Keratinocyte (primary cell): ENCODE results near the gene MSI2. TPM values are rescaled to one million over a fixed set of nuclear protein-coding genes. Genes with fewer than 3 reads are reported as not detected.

Experiments
- DNase-seq: peaks from one replicate; pipeline ENCODE4 v3.0.0-alpha.2; 2011; ENCODE audit warnings: low read depth, missing footprints, low spot score
- FAIRE-seq: peaks from 2 replicates; lab custom pipeline; 2011; peaks lifted over from hg19 to GRCh38; lab: Jason Lieb, UNC
- H2AFZ ChIP-seq: 2 replicates; pipeline ENCODE4 v1.6.0; 2012; ENCODE audit warnings: low read length, control low read depth, inconsistent platforms; ENCODE audit not compliant: control insufficient read depth
- H3K27ac ChIP-seq: 2 replicates; pipeline ENCODE4 v1.5.1; 2011; ENCODE audit warnings: low read length; ENCODE audit not compliant: control insufficient read depth, insufficient read depth
- H3K27me3 ChIP-seq: 3 replicates; pipeline ENCODE4 v1.6.0; 2011; ENCODE audit warnings: low read length; ENCODE audit not compliant: control insufficient read depth, insufficient read depth; ENCODE audit errors: extremely low read depth
- H3K36me3 ChIP-seq, 2 experiments: 2 replicates in 1 of 2; 3 replicates in 1 of 2; pipeline ENCODE4 v1.5.1; 2011; ENCODE audit warnings: low read length in 2 of 2, mild to moderate bottlenecking in 1 of 2; ENCODE audit not compliant: control insufficient read depth in 2 of 2, insufficient read depth in 2 of 2; ENCODE audit errors: extremely low read depth in 1 of 2
- H3K4me1 ChIP-seq: 3 replicates; pipeline ENCODE4 v1.5.1; 2011; ENCODE audit warnings: low read length; ENCODE audit not compliant: control insufficient read depth, insufficient read depth; ENCODE audit errors: extremely low read depth
- H3K4me2 ChIP-seq: 3 replicates; pipeline ENCODE4 v1.6.0; 2011; ENCODE audit warnings: low read depth, low read length; ENCODE audit not compliant: control insufficient read depth, insufficient read depth; ENCODE audit errors: extremely low read depth
- H3K4me3 ChIP-seq, 3 experiments: fragments of 200-600 bp in 1 of 3; sonication (generic) in 1 of 3; 2 replicates in 2 of 3; 3 replicates in 1 of 3; pipeline ENCODE4 v1.5.1; 2011 to 2016; ENCODE audit warnings: low read length in 3 of 3, mild to moderate bottlenecking in 3 of 3, control low read depth in 2 of 3, inconsistent platforms in 1 of 3, low read depth in 1 of 3, mixed read lengths in 1 of 3, mixed run types in 1 of 3, moderate library complexity in 1 of 3; ENCODE audit not compliant: control insufficient read depth in 2 of 3, insufficient read depth in 2 of 3; ENCODE audit errors: extremely low read depth in 1 of 3
- H3K79me2 ChIP-seq: 2 replicates; pipeline ENCODE4 v1.6.0; 2012; ENCODE audit warnings: low read length; ENCODE audit not compliant: control insufficient read depth, insufficient read depth
- H3K9ac ChIP-seq: 3 replicates; pipeline ENCODE4 v1.6.0; 2011; ENCODE audit warnings: low read length; ENCODE audit not compliant: control insufficient read depth, insufficient read depth; ENCODE audit errors: extremely low read depth
- H3K9me1 ChIP-seq: 3 replicates; pipeline ENCODE4 v1.6.0; 2011; ENCODE audit warnings: low read length; ENCODE audit not compliant: control insufficient read depth, insufficient read depth; ENCODE audit errors: extremely low read depth
- H3K9me3 ChIP-seq: 2 replicates; pipeline ENCODE4 v1.5.1; 2012; ENCODE audit warnings: low read depth, low read length; ENCODE audit not compliant: control insufficient read depth
- H4K20me1 ChIP-seq: 3 replicates; pipeline ENCODE4 v1.6.0; 2011; ENCODE audit warnings: low read length; ENCODE audit not compliant: control insufficient read depth, insufficient read depth; ENCODE audit errors: extremely low read depth
- CTCF ChIP-seq, 3 experiments: IDR thresholded peaks in 1 of 3; conservative IDR thresholded peaks in 1 of 3; optimal IDR thresholded peaks in 1 of 3; 2 replicates in 2 of 3; 3 replicates in 1 of 3; pipeline versions ENCODE3 to v1.5.1; 2011; ENCODE audit warnings: low read length in 3 of 3, mild to moderate bottlenecking in 3 of 3, moderate library complexity in 2 of 3, control low read depth in 1 of 3, inconsistent platforms in 1 of 3; ENCODE audit not compliant: insufficient read depth in 2 of 3; ENCODE audit errors: extremely low read depth in 1 of 3
- EZH2 ChIP-seq: IDR thresholded peaks from one replicate; pipeline ENCODE4 v1.6.1; 2012; ENCODE audit warnings: inconsistent platforms, mild to moderate bottlenecking, low read length, moderate library complexity
- dilution Hi-C: fragments of 300-500 bp; cut with MboI; formaldehyde crosslinking; loops from one replicate; pipeline ENCODE4 v1.7.0; 2020; ENCODE audit warnings: low sequenced_read_pairs; ENCODE audit not compliant: extremely low pct_ligation_motif_present
- polyA plus RNA-seq, 5 experiments: library from polyadenylated mRNA; depleted of rRNA in 3 of 5; stranded (reverse) in 3 of 5; stranded (forward) in 1 of 5; unstranded in 1 of 5; fragments of >200 nt; gene quantifications; 1 replicate in 1 of 5; 2 replicates in 3 of 5; 3 replicates in 1 of 5; pipeline versions ENCODE4 v1.2.1 to v1.2.3, GENCODE V29; 2011 to 2012; ENCODE audit warnings: missing spikeins in 2 of 5, low read depth in 1 of 5, low replicate concordance in 1 of 5

MSI2 gene
- polyA plus RNA-seq, 1 donor (not counting 4 experiments of a cell fraction or from before 2014, with no cell fraction given) = 22.3 TPM

- H3K27me3 ChIP-seq = no peaks in the 10 kb centered on the region
- H2AFZ ChIP-seq = no peak overlapping the region
- no peak overlapping the region for H3K27ac ChIP-seq
- no peaks in the 10 kb centered on the region for H3K9me1 ChIP-seq
- H3K9me3 ChIP-seq = no peaks in the 10 kb centered on the region
- no peak overlapping the region for H3K4me2 ChIP-seq
- peaks cover 28% of the 10 kb centered on the region for H3K4me1 ChIP-seq
- no peak for DNase-seq
- peaks cover 0 to 2% of the 10 kb centered on the region in 2 experiments for H3K36me3 ChIP-seq
- dilution Hi-C loops = no loop called here
- H4K20me1 ChIP-seq = no peaks in the 10 kb centered on the region
- TF ChIP-seq CTCF (optimal IDR thresholded peaks at IDR 0.05 in 1 of 3, IDR thresholded peaks at IDR 0.05 in 1 of 3, conservative IDR thresholded peaks at IDR 0.05 in 1 of 3; ENCODE audit: extremely low read depth in 1 of 3, insufficient read depth in 2 of 3, low read length in 3 of 3) (no peak), EZH2 (no peak)
- no peak overlapping the region for H3K9ac ChIP-seq
- no peak overlapping the region for H3K4me3 ChIP-seq
- FAIRE-seq = no peak
- no peaks in the 10 kb centered on the region for H3K79me2 ChIP-seq
Observed at GRCh38 chr17:57670769-57671569, 414.6 kb downstream of the MSI2 start.

GRCh38 chr17:57671667-57672632 is 415.6 kb downstream of the MSI2 start:
- FAIRE-seq (peak; percentile 90), DNase-seq (peak; percentile 75)
- H3K9ac ChIP-seq = peak overlapping the region; percentile 18
- H3K4me3 ChIP-seq = no peak overlapping the region
- peak overlapping the region; percentile 12 for H2AFZ ChIP-seq
- no peaks in the 10 kb centered on the region for H3K9me3 ChIP-seq
- no peaks in the 10 kb centered on the region for H3K79me2 ChIP-seq
- H4K20me1 ChIP-seq = no peaks in the 10 kb centered on the region
- H3K4me2 ChIP-seq = peak overlapping the region; percentile 63
- H3K27me3 ChIP-seq = no peaks in the 10 kb centered on the region
- dilution Hi-C loops = no loop called here
- H3K36me3 ChIP-seq = peaks cover 0 to 2% of the 10 kb centered on the region in 2 experiments
- peak overlapping the region; percentile 22 for H3K27ac ChIP-seq
- H3K9me1 ChIP-seq = no peaks in the 10 kb centered on the region
- H3K4me1 ChIP-seq = peaks cover 31% of the 10 kb centered on the region
- TF ChIP-seq EZH2 (no peak), CTCF (optimal IDR thresholded peaks at IDR 0.05 in 1 of 3, IDR thresholded peaks at IDR 0.05 in 1 of 3, conservative IDR thresholded peaks at IDR 0.05 in 1 of 3; ENCODE audit: extremely low read depth in 1 of 3, insufficient read depth in 2 of 3, low read length in 3 of 3) (peak; percentile 91 to 98 (median 96))
